Measurements from ENCODE around the gene TBC1D14.

The TBC1D14 gene

DNA sequence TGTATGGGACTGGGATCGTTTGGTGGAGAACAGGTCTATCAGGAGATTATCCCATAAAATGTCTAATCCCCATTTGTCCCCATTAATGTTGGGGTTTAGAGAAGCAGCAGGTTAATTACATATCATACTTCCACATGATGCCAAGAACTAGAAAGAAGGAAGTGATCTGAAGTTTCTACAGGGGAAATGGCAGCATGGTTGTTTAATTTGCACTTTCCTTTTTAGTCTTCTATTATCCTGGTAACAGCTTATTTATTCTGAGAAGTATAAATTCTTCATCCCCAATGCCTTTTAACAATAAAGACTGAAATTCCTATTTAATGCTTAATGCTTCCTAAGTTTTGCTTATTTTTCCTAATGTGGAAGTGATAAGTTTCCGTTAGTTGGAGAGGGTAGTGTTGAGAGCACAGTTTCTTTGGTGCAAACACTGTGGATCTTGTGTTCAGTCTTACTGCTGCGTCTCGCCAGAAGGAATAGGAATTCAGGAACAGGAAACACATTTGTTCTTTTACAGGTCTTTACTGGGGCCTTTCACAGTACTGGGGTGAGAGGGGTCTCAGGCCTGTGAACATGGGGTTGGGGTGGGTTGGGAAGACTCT is 74.0 kb downstream of the TBC1D14 start:
- no peak for DNase-seq

DNA sequence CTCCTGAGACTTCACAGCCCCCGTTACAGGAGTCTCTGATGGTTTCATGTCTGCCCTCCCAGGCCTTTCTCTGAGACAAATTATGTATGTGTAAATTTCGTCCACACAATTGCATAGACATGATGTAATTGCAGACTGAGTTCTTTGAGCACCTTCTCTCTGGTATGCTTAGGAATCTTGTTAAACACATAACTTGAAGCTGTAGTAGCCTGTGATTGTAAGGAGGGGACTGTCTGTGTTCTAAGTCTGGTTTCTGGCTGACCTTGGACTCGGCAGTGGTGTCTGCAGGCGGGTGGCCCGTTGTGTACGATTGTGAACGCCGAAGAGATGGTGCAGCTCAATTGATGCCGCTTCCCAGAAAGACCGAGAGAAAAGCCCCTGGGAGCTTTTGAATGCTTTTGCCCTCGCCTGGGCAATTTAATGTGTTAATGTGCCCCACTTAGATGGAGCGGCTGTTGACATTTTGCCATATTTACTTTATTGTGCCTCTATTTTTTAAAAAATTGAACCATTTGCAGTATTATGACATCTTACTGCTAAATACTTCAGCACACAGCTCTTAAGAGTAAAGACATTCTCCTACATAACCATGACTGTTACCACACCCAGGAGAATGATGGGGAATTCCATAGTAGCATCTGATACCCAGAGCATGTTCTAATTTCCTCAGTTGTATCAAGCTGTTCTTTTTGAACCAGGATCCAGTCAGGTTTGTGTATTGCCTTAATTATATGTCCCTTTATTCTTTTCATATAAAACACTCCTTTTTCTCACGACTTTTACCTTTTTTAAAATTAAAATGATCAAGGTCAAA is 75.2 kb downstream of the TBC1D14 start:
- DNase-seq = no peak

DNA sequence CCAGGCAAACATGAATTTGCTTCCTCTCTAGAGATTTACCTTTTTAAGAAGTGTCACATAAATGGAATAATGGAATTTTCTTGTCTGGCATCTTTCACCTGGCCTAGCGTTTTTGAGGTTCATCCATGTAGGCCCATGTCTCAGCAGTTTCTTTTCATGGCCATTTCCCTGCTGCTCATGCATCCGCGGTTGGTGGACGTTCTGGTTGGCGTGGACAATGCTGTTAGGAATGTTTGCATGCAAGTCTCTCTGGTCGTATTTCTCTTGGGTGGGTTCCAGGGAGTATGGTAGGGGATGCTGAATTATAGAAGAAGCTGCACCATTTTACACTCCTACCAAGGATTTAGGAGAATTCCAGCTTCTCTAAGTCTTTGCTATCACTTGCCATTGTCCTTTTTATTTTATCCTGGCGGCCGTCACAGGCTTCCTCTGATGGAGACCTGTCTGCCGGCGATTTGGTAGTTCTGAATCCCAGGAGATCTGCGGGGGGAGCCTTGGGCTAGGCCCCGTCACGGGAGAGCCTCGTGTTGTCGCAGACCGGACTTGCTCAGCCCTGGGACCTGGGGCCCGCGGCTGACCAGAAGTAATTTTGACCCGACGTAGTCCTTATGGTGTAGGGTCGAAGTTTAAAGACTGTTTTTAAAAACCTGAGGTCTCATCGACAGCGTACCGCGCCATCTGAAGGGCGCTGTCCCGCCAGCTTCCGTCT is 76.6 kb downstream of the TBC1D14 start:
- DNase-seq = no peak

DNA sequence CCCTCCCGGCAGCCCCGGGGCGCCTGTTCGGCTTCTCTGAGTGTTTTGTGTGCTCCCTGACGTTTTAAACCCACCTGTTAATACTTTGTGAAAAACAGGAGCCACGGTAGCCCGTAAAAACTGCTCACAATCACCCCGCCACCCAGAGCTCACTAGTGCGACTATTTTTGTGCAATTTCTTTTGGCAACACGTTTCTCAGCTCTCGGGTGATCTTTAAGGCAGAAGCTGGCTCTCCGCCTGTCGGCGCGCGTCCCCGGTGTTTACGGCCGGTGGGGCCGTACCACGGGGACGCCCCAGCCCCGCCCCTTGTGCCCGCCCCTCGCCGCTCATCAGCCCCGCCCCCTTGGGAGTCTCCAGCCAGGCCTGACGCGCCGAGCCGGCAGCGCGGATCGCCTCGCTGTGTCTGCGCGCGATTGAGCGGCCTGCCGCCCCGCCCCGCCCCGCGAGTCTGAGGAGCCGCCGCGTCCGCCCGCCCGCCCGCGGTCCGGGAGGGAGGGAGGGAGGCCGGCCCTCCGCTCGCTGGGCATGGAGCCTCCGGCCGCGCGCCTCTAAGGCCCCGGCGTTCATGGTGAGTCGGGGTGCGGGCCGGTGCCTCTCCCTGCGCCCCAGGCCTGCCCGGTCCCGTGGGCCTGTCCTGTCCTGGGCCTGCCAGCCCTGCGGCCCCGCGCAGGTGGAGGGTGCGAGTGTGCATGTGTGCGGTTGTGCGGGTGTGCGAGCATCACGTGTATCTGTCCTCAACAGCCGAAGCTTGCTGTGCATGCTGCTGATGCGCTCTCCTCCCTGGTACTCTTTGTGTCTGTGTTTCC is 77.4 kb downstream of the TBC1D14 start:
- DNase-seq = peak; percentile 63

DNA sequence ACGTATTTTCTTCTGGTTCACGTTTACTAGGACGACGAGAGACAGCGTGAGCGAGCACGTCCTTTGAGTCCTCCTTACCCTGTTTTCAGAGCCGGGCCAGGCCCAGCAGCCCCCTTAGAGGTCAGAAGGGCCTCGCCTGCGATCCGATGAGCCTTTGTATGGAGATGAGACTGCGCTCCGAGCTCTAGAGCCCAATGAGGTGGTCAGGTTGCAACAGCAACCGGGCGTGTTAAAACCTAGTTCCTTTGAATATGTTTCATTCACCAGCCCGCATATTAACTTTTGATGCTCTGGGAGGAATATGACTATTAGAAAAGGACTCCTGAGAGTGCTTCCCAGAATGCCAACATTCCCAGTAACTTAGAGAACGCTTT is 77.9 kb downstream of the TBC1D14 start:
- DNase-seq = no peak

DNA sequence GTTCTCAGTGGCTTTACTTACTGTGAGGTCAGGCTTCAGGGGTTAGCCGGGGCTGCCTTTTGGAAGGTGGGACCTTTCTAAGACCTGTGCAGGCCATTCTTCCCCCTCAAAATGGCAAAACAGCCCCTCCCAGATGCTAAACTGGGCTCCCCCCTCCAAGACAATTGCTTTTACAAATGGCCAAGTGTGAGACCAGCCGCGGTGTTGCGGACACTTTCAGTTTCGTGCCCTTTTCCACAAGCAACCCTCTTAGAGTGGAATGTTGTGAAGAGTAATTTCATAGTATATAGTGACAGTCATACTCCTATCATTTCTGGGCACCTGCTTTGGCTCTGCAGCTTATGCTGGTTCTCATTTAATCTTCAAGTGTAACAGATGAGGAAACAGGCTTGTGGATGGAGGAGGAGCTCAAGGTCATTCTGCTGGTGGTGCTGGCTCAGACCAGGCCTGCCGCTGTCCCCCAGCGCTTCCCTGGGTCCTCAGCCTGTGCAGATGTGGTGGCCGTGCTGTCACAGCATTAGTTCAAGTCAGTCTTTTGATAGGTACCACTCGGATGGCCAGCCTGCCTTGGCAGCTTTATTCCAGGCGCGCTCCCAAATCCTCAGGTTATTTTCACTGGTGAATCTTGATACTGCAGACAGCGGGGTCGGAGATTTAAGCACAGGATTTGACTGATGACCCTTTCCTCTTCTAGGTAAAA is 78.5 kb downstream of the TBC1D14 start:
- DNase-seq = no peak

DNA sequence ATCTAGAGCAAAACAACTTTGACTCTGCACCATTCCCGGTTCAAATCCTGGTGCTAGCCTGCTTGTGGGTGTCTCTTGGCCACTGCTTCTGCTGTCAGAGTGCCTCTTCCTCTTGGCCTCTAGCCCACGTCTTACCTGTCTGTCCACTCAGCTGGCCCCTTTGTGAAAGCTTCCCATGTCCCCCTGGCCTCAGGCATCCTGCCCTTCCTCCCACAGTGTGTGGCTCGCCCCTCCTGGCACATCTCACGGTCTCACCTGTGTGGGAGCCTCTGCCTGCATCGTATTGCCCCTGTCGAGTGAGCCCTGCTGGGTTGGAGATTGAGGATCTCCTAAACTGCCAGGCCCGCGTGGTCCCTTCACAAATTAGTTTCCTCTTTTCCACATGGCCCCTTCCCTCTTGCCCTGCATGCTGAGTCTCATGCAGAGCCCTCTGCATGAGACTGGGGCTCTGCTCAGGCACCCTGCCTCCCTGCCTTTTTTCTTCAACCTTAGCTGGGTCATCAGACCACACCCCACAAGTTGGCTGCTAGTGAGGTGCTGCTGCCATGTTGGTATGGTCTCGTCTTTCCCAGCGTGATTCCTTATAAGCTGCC is 79.8 kb downstream of the TBC1D14 start:
- DNase-seq = no peak

DNA sequence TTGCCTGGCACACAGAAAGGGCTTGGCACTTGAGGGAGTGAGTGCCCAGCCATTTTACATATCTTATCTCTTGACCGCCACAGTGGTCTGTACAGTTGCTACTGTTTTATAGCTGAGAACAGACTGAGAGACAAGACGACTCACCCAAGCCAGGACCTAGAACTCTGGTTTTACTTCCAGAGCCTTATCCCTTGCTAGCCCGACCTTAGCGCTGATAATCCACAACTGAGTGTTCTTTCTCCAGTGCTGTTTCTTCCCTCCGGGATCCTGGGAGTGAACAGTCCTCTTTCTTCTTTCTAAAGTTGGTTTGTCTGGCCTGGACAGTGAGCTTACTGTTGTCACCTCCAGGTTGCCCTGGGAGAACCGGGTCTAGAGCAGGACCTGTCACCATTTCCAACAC is 81.0 kb downstream of the TBC1D14 start:
- DNase-seq = no peak

DNA sequence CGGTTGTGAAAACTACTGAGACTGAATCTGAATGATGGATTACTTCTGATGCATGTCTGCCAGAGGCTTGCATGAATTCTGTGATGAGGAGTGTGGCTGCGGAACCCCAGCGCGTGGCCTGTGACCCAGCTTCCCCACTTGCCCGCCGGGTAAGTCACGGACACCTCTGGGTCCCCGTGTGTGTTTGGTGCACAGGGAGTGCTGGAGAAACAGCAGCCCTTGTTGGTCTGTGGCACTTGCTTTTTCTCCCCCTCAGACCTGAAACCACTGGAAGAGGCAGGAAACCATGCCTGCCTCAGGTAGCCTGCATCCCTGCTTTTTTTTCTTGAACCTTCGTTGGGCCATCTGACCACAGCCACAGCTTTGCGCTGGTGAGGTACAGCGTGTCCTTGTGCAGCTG is 81.6 kb downstream of the TBC1D14 start:
- no peak for DNase-seq

DNA sequence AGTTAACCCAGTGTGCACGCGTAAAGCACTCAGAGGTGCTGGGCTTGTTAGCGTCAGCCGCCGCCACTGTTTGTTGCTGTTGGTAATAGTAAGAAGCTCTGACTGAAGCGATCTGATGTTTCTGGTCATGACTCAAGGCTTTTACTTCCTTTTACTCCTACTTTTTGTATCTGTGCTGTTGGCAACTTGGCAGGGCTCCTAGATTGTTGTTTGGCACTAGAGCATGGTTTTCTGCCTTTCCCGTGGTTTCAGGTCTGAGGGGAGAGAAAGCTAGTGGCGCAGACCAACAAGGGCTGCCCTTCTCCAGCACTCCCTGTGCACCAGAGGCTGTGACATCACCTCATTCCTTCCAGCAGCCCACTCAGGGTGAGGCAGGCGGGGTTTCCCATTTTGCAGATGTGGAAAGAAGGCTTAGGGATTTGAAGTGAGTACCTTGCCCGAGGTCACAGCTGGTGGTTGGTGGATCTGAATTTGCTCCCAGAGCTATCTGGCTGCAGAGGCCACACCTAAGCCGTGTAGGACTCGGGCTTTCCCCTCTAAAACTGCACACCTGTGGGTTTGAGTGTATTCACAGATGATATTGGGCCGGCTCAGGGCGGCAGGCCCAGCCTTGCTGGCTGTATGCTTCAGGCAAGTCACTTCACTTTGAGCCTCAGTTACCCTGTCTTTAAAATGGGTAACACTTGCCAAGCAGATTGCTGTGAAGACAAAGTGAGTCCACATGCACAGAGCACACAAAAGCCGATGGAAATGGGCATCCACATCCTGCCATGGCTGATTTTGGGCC is 82.3 kb downstream of the TBC1D14 start:
- no peak for DNase-seq

DNA sequence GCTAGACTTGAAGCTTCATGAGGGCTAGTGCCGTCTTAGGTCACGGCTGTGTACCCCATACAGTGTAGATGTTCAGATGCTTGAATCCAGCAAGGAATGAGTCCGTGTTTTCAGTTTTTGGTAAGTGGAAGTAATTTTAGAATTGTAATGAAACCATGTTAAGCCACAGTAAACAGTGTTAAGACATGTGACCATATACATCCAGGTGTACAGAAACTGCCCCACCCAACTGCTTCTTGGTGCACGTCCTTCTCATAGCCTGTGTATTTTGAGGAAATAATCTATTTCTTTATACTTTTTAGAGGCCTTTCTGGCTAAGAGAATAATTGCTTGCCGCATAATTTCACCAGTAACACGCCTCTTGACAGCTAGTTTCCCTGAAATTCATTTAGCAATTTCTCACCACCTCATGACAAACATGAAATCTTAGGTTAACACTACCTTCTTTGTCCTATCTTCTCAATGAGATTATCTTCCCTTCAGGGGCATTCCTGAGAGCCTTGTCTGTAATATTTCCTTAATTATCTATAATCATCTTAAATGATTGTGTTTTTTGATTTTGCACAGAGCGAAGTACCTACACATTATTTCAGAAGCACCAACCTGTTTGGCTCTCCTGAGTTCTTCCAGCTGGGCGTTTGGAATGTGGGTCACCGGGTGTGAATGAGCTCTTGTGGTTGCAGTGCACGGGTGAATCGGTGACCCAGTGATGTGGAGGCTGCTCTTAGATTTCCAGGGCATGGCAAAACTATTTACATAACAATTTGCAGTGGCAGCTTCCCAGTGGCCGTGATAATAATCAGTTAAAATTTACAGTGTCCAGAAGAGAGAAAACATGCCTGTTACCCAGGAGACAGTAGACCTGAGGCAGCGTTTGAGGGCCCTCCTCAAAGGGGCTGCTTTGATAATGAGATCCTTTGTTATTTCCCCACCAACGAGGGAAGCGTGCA is 83.4 kb downstream of the TBC1D14 start:
- no peak for DNase-seq

DNA sequence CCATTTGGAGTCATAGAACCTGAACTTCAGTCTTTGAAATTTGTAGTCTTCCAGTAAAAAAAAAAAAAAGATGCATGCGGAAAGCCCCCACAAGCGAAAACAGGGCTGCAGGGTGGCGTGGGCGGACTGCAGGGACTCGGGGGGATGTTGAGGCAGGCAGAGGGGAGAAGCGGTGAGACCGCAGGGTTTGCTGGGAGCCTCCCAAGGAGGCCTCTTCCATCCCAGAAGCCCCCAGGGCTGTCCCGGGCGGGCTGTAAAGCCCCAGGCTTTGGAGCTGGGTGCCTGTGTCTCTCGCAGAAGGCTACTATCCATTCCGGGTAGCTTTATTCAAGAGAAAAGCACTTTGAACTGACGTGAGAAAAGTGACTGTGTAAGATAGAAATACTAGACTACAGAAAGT is 86.9 kb downstream of the TBC1D14 start:
- DNase-seq = no peak

DNA sequence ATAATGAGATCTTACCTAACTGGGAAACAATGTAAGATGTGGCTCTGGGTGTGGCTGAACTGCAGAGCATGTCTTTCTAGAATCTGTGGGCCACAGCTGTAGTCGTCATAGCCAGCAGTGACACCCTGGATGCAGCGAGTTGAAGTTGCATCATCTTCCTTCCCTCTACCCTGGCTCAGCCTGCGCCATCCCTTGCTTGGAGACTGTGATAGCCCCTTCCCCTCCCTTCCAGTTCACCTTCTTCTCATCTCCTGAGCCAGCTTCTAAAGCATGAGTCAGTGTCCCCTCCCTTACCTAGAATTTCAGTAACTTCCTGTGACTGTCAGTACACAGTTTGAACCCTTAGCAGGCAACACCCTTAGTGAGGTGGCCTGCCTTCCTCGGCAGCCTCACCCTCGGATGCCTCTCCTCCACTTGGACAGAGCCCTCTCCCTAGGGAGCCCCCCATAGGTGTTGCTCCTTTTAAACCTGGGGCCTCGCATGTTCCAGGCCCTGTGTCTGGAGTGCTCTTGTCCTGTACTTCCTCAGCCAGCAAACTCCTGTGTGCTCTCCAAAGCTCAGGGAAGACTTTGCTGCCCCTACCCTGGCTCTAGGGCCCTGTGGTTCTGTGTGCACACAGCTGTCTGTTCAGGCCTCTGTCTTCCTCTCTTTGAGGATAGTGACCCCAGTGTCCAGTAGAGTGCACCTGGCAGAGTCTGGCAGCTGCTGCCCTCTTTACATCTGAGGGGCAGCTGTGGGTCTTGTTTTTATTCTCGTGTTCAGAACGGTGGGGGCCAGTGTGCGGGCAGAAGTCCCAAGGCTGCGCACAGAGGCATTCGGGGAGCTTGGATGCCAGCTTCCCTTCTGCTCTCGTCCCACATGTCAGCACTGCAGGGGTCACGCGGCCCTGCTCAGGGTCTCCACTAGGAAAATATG is 89.8 kb downstream of the TBC1D14 start:
- no peak for DNase-seq

DNA sequence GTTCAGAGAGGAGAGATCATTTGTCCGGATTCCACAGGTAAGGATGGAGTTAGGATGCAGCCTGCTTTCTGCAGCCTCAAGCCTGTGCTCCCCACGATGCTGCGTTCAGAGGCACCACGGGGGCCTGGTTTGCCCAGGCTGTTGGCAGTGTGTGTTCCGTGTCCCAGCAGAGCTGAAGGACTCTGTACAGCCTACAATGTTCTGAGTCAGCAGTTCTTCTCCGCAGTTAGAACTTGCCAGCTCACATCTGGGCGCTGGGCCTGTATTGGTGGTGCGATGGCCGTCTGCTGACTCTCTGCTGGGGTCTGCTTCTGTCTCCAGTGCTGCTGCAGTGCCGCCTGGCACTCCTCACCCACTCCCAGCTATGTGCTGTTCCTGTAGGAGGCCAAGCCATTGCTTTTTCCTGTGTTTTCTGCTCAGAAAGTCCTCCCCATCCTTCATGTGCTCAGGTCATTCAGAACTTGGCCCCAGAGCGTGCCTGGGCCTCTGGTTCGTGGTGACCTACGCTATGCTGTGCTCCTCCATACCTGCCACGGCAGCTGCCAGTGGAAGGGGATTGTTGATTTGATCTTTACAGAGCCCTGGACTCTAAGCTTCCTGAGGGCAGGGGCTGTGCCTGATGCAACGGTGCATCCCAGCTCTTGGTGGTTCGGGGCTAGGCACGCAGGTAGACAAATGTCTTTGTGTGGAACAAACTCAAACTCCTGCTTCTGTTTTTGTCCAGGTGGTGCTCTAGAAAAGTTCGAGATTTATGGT is 91.0 kb downstream of the TBC1D14 start:
- no peak for DNase-seq

DNA sequence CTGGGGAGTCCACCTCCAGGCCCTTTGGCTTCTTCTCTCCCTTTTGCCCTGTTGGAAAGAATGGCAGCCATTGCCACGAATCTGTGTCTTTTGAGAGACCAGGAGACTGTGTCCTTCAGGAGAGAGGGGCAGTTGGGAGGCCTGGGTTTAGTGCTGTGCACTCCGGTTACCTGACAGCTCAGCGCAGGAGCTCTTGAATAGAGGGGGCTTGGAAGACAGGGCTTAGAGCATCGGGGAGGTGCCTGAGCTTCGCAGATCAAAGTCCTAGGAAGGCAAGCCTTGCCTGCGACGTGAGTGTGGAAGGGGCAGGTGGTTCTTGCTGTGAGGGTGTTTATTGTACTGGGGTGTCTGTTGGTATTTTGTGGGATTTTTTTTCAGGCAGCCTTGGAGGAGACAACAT is 91.6 kb downstream of the TBC1D14 start:
- no peak for DNase-seq

DNA sequence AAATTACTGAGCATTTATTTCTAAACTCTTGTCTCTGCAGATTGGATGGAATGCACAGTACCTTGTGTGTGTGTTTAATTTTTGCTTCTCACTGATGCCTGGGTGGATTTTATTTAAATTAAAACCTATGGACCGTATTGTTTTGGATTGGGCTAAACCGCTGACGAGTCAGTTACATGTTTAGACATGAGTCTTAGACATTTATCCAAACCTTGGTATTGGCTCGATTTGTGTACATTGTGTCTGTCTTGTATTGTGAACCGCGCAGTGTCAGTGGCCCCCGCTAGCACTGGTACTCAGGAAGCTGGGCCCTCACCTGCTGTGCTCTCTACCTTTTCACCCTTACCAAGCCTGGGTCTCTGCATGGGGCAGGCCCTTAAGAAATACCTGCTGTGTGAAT is 92.7 kb downstream of the TBC1D14 start:
- DNase-seq = no peak

DNA sequence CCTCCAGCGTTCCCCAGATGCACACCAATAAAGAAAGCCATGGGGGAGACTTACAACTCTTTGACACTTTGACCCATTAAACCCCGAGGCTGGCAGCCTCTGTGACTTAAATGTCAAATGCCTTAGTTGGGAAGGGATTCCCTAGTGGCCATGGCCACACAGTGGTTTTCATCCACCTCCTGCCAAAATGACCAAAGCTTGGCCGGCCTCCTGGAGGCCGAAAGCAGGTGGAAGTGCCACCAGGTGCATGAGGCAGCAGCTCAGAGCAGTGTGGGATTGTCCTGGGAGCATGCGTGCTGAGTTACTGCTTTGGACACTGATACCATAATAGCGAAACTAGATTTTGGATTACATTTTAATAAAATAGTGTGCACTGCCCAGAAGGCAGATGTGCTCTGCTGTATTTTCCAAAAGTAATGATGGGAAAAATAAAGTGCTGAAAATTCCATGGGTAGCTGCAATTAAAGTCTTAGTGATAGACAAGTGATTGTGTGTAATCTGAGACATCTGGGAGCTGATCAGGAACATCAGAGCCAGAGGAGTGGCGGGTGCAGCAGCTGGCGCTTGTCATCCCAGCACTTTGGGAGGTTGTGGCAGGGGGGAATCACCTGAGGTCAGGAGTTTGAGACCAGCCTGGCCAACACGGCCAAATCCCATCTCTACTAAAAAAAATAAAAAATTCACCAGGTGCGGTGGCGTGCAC is 93.7 kb downstream of the TBC1D14 start:
- DNase-seq = no peak

DNA sequence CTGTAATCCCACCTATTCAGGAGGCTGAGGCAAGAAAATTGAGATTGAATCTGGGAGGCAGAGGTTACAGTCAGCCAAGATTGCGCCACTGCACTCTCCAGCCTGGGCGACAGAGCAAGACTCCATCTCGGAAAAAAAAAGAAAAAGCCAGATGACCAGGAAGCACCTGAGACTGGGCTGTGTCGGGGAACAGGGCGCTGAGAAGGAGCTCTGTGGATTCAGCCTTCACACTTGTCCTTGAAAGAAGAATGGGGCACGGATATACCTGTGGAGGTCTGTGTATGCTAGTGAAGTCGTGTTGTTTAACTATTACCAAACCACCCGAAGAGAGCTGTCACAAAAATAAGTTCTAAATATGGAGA is 94.2 kb downstream of the TBC1D14 start:
- DNase-seq = no peak
